HL-60 (cell line): ENCODE results near the gene BPIFB4.

Experiments used
- DNase-seq, 2 experiments: peaks; one replicate each; pipeline ENCODE4 v3.0.0-alpha.2; 2010 to 2020; ENCODE audit warnings: low read depth in 1 of 2, low spot score in 1 of 2
- H3K27ac ChIP-seq: fragments of 250-450 bp; sonication (Bioruptor Pico); replicated peaks from 2 replicates; pipeline ENCODE4 v1.5.1; 2020; ENCODE audit warnings: mild to moderate bottlenecking, moderate library complexity
- H3K27me3 ChIP-seq: fragments of 250-450 bp; sonication (Bioruptor Pico); 2 replicates; pipeline ENCODE4 v1.5.1; 2021; ENCODE audit warnings: mild to moderate bottlenecking, moderate library complexity; ENCODE audit not compliant: insufficient read depth, poor library complexity, severe bottlenecking
- H3K4me3 ChIP-seq: replicated peaks from 2 replicates; pipeline ENCODE4 v1.5.1; 2011; ENCODE audit warnings: mild to moderate bottlenecking, control low read depth, low read length; ENCODE audit not compliant: insufficient read depth
- CTCF ChIP-seq: IDR thresholded peaks from one replicate; pipeline ENCODE4 v1.5.1; 2011; ENCODE audit warnings: low read length, control low read depth, inconsistent platforms; ENCODE audit not compliant: insufficient read depth
- GABPA ChIP-seq: IDR thresholded peaks from 2 replicates; pipeline ENCODE4 v1.6.1; 2012; ENCODE audit warnings: low read depth
- POLR2AphosphoS5 ChIP-seq: IDR thresholded peaks from 2 replicates; pipeline ENCODE4 v1.6.1; 2012; ENCODE audit warnings: low read depth
- REST ChIP-seq: IDR thresholded peaks from 2 replicates; pipeline ENCODE4 v1.6.1; 2012; ENCODE audit warnings: low read depth; ENCODE audit not compliant: insufficient replicate concordance
- SPI1 ChIP-seq: IDR thresholded peaks from 2 replicates; pipeline ENCODE4 v1.6.1; 2012; ENCODE audit warnings: low read depth, mild to moderate bottlenecking, borderline replicate concordance

The BPIFB4 gene

GRCh38 chr20:33069673-33070072, 9.8 kb upstream of the BPIFB4 start:
- Histone ChIP-seq H3K27ac (no peak overlapping the region), H3K27me3 (no peaks in the 10 kb centered on the region)
- TF ChIP-seq GABPA (no peak), REST (no peak)

GRCh38 chr20:33070111-33071053, 9.1 kb upstream of the BPIFB4 start:
- TF ChIP-seq REST (no peak), SPI1 (no peak), POLR2AphosphoS5 (no peak), GABPA (no peak), CTCF (no peak)
- Histone ChIP-seq H3K4me3 (no peak overlapping the region), H3K27me3 (no peaks in the 10 kb centered on the region), H3K27ac (no peak overlapping the region)
- DNase-seq: no peak

More at GRCh38 chr20:33069673-33070072, 9.8 kb upstream of the BPIFB4 start:
- DNase-seq: no peak
- H3K4me3 ChIP-seq: no peak overlapping the region

GRCh38 chr20:33071198-33071597, 8.2 kb upstream of the BPIFB4 start:
- TF ChIP-seq REST: no peak
- no peak for TF ChIP-seq GABPA
- no peak for TF ChIP-seq POLR2AphosphoS5
- no peak for TF ChIP-seq CTCF
- TF ChIP-seq SPI1: no peak
- no peaks in the 10 kb centered on the region for H3K27me3 ChIP-seq
- DNase-seq: no peak
- H3K4me3 ChIP-seq: no peak overlapping the region
- no peak overlapping the region for H3K27ac ChIP-seq
